Lower leg skin (tissue), 3 donors: ENCODE data around the gene KHDC4.

ENCODE experiments used
- CTCF ChIP-seq, 3 donors: fragments of 450-650 bp; IDR thresholded peaks; one replicate each; pipeline ENCODE4 v1.5.1; 2016; ENCODE audit warnings: antibody characterized with exemption in 3 of 3, mild to moderate bottlenecking in 3 of 3, moderate library complexity in 2 of 3
- POLR2A ChIP-seq, 2 donors: fragments of 450-650 bp; IDR thresholded peaks; one replicate each; pipeline ENCODE4 v1.6.1; 2016 to 2017; ENCODE audit warnings: antibody characterized with exemption in 2 of 2, mild to moderate bottlenecking in 1 of 2, moderate library complexity in 1 of 2

GRCh38 chr1:155897746-155898145, 36.5 kb downstream of the KHDC4 start:
- TF ChIP-seq CTCF (IDR thresholded peaks at IDR 0.05) (no peak), POLR2A (IDR thresholded peaks at IDR 0.05) (no peak)
